Measurements from ENCODE around the gene UNC45A. TPM values are rescaled to one million over a fixed set of nuclear protein-coding genes. Genes with fewer than 3 reads are reported as not detected.

The UNC45A gene
- total and polyA plus RNA-seq, 2 of the 8 experiments (the other 6 are each of a cell fraction or from before 2014, with no cell fraction given), result 74.1 to 84.2 TPM

DNA sequence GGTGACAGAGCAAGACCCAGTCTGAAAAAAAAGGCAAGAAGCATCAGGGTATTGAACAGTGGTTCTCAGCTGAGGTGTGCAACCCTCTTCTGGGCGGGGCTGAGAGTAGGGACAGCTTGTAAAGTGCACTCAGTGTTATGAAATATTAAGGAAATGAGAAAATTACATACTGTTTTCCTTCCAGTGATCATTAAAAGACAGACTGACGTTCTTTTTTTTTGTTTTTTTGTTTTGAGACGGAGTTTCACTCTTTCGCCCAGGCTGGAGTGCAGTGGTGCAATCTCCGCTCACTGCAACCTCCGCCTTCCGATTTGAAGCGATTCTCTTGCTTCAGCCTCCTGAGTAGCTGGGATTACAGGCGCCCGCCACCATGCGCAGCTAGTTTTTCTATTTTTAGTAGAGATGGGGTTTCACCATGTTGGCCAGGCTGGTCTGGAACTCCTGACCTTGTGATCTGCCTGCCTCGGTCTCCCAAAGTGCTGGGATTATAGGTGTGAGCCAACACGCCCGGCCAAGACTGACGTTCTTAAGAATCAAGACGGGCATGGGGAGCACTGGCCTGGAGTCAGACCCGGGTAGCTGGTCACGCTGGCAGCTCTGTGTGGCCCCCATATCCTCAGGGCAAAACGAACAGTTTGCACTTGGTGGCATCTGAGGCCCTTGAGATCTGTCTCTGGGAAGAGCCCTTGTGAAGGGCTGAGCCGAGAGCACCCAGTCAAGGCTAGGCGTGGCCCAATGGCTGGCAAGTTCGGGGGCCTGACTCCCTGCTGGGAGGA, 20.6 kb upstream of the UNC45A start (continued):
- TF ChIP-seq RFX5 (IDR thresholded peaks at IDR 0.05; ENCODE audit: borderline replicate concordance, low read depth, low read length) (no peak), SAP30 (IDR thresholded peaks at IDR 0.05; ENCODE audit: insufficient read depth, insufficient replicate concordance, low read length) (no peak), EGR1 (IDR thresholded peaks at IDR 0.05; ENCODE audit: borderline replicate concordance, low read depth, low read length) (no peak), SIRT6 (IDR thresholded peaks at IDR 0.05; ENCODE audit: low read length) (no peak), BCL11A (IDR thresholded peaks at IDR 0.05; ENCODE audit: low read depth in 2 of 2, low read length in 2 of 2) (no peak)
